ENCODE data around the gene CD19.
"Not testable (repeated sequence)": the region's sequence is repeated elsewhere in the genome, so short reads cannot be mapped to it uniquely, and the experiment has no call there.

Gene CD19

GRCh38 chr16:28931801-28932225, at the start of gene CD19:
Gene CD19 (plus strand): TSS chr16:28931971. CDS start chr16:28932001, 30 bp downstream.
- DNase-seq, result no peak

GRCh38 chr16:28882551-28883160, 49.1 kb upstream of the CD19 start:
- no peak for DNase-seq

- DNase-seq, result no peak
These were observed 48.4 kb upstream of the CD19 start for GRCh38 chr16:28883221-28883996.

- DNase-seq, result no peak
These were observed 47.7 kb upstream of the CD19 start for GRCh38 chr16:28884045-28884444.

- no peak for DNase-seq
These were observed 44.8 kb upstream of the CD19 start for GRCh38 chr16:28886945-28887344.

GRCh38 chr16:28890355-28890754, 41.4 kb upstream of the CD19 start:
- not testable (repeated sequence) for DNase-seq

GRCh38 chr16:28891964-28892890, 39.5 kb upstream of the CD19 start:
- DNase-seq, result no peak

- no peak for DNase-seq
These were observed 38.5 kb upstream of the CD19 start for GRCh38 chr16:28893291-28893690.

- DNase-seq, result no peak
These were observed 36.2 kb upstream of the CD19 start for GRCh38 chr16:28895609-28896008.

GRCh38 chr16:28897826-28898225, 33.9 kb upstream of the CD19 start:
- DNase-seq, result no peak

GRCh38 chr16:28898266-28898665, 33.5 kb upstream of the CD19 start:
- DNase-seq, result no peak

GRCh38 chr16:28898942-28899341, 32.8 kb upstream of the CD19 start:
- no peak for DNase-seq

GRCh38 chr16:28899882-28900590, 31.7 kb upstream of the CD19 start:
- DNase-seq, result no peak

GRCh38 chr16:28900601-28901000, 31.2 kb upstream of the CD19 start:
- no peak for DNase-seq

GRCh38 chr16:28901862-28902261, 29.9 kb upstream of the CD19 start:
- no peak for DNase-seq

GRCh38 chr16:28902909-28903308, 28.9 kb upstream of the CD19 start:
- no peak for DNase-seq

GRCh38 chr16:28903344-28904042, 28.3 kb upstream of the CD19 start:
- DNase-seq, result no peak

GRCh38 chr16:28904363-28904762, 27.4 kb upstream of the CD19 start:
- DNase-seq, result no peak

- DNase-seq, result no peak
These were observed 26.9 kb upstream of the CD19 start for GRCh38 chr16:28904828-28905227.

- no peak for DNase-seq
These were observed 26.5 kb upstream of the CD19 start for GRCh38 chr16:28905229-28905754.

- DNase-seq, result no peak
These were observed 25.9 kb upstream of the CD19 start for GRCh38 chr16:28905800-28906372.

Measured in fibroblast of upper back skin (primary cell).